ENCODE results near the gene MAF.

GRCh38 chr16:79609861-79610260 lies 9.3 kb upstream of the MAF start:
- TF ChIP-seq CTCF (IDR thresholded peaks at IDR 0.05): no peak
- TF ChIP-seq ZFX (IDR thresholded peaks at IDR 0.05; ENCODE audit: borderline replicate concordance): no peak
